GM04503 (cell line): ENCODE measurements around the gene HK2.

Experiments
- DNase-seq: peaks from one replicate; pipeline ENCODE4 v3.0.0-alpha.2; 2012; ENCODE audit warnings: low read depth

HK2 gene

GRCh38 chr2:74857215-74857614 lies 23.3 kb downstream of the HK2 start:
- no peak for DNase-seq

- DNase-seq = no peak
These were observed 23.8 kb downstream of the HK2 start for GRCh38 chr2:74857725-74858124.

- DNase-seq = no peak
These were observed 24.4 kb downstream of the HK2 start for GRCh38 chr2:74858281-74858680.

GRCh38 chr2:74860079-74860478 lies 26.2 kb downstream of the HK2 start:
- no peak for DNase-seq

GRCh38 chr2:74860521-74860920 lies 26.6 kb downstream of the HK2 start:
- no peak for DNase-seq

- no peak for DNase-seq
These were observed 27.6 kb downstream of the HK2 start for GRCh38 chr2:74861531-74861930.

- no peak for DNase-seq
These were observed 28.4 kb downstream of the HK2 start for GRCh38 chr2:74862020-74862964.

GRCh38 chr2:74863802-74864248 lies 29.9 kb downstream of the HK2 start:
- no peak for DNase-seq

GRCh38 chr2:74864728-74865722 lies 31.1 kb downstream of the HK2 start:
- no peak for DNase-seq

- no peak for DNase-seq
These were observed 32.1 kb downstream of the HK2 start for GRCh38 chr2:74865770-74866674.

- peak; percentile 55 for DNase-seq
These were observed 34.1 kb downstream of the HK2 start for GRCh38 chr2:74867841-74868658.

GRCh38 chr2:74869517-74869916 lies 35.6 kb downstream of the HK2 start:
- DNase-seq = no peak

GRCh38 chr2:74870951-74871350 lies 37.0 kb downstream of the HK2 start:
- DNase-seq = no peak

- DNase-seq = no peak
These were observed 37.5 kb downstream of the HK2 start for GRCh38 chr2:74871414-74871813.

- DNase-seq = no peak
These were observed 38.5 kb downstream of the HK2 start for GRCh38 chr2:74872389-74872836.

GRCh38 chr2:74873012-74873665 lies 39.2 kb downstream of the HK2 start:
- no peak for DNase-seq

GRCh38 chr2:74873678-74874640 lies 40.0 kb downstream of the HK2 start:
- DNase-seq = no peak

- DNase-seq = no peak
These were observed 42.4 kb downstream of the HK2 start for GRCh38 chr2:74876081-74876886.
